Kidney (tissue), 14 donors: ENCODE measurements around the gene TNFAIP8. TPM values are rescaled to one million over a fixed set of nuclear protein-coding genes. Genes with fewer than 3 reads are reported as not detected.

ENCODE experiments used
- DNase-seq, 5 donors: peaks; one replicate each; pipeline ENCODE4 v3.0.0-alpha.2; 2013 to 2020
- FAIRE-seq: peaks from 2 replicates; lab custom pipeline; 2012; peaks lifted over from hg19 to GRCh38; lab: Jason Lieb, UNC
- H3K27ac ChIP-seq, 2 donors: one replicate each; pipeline ENCODE4 v1.7.0; 2013; ENCODE audit warnings: low read depth in 2 of 2, low read length in 2 of 2, inconsistent platforms in 1 of 2
- H3K27me3 ChIP-seq: one replicate; pipeline ENCODE4 v1.7.1; 2013; ENCODE audit warnings: low read length, inconsistent platforms; ENCODE audit not compliant: control insufficient read depth, insufficient read depth
- H3K36me3 ChIP-seq, 3 donors: one replicate each; pipeline versions ENCODE4 v1.7.0 to v1.7.1; 2013; ENCODE audit warnings: low read length in 3 of 3, control low read depth in 1 of 3, inconsistent platforms in 1 of 3; ENCODE audit not compliant: insufficient read depth in 3 of 3, control insufficient read depth in 2 of 3
- H3K4me1 ChIP-seq, 3 donors: one replicate each; pipeline versions ENCODE4 v1.7.0 to v1.7.1; 2013; ENCODE audit warnings: low read length in 3 of 3, inconsistent platforms in 1 of 3, low read depth in 1 of 3; ENCODE audit not compliant: control insufficient read depth in 2 of 3, insufficient read depth in 2 of 3
- H3K4me3 ChIP-seq, 3 donors: one replicate each; pipeline versions ENCODE4 v1.7.0 to v1.8.1; 2013; ENCODE audit warnings: low read length in 3 of 3, control low read depth in 1 of 3, inconsistent platforms in 1 of 3
- H3K9ac ChIP-seq, 3 donors: one replicate each; pipeline versions ENCODE4 v1.7.0 to v1.7.1; 2013; ENCODE audit warnings: low read length in 3 of 3, control low read depth in 1 of 3, inconsistent platforms in 1 of 3
- H3K9me3 ChIP-seq, 3 donors: one replicate each; pipeline versions ENCODE4 v1.7.0 to v1.7.1; 2013; ENCODE audit warnings: low read length in 3 of 3, control low read depth in 1 of 3, inconsistent platforms in 1 of 3; ENCODE audit not compliant: control insufficient read depth in 2 of 3, insufficient read depth in 1 of 3
- CTCF ChIP-seq: IDR thresholded peaks from 3 replicates; pipeline ENCODE4 v1.5.1; 2012; ENCODE audit warnings: mild to moderate bottlenecking, moderate library complexity, borderline replicate concordance; ENCODE audit not compliant: insufficient read depth; ENCODE audit errors: extremely low read depth
- intact Hi-C: fragments of 100-400 bp; cut with DNase I; formaldehyde crosslinking; loops from one replicate; pipeline ENCODE4 v1.11.1; 2022
- polyA plus RNA-seq: library from polyadenylated mRNA; stranded (reverse); fragments of 350-450 nt; fragmentation: Illumina TruSeq; extraction: RNeasy Lipid Tissue Mini Kit (QIAGEN cat#74804); gene quantifications from one replicate; pipeline ENCODE4 v1.2.3, GENCODE V29; 2014; ENCODE audit warnings: low read depth, low replicate concordance; ENCODE audit not compliant: insufficient read depth
- total RNA-seq: library from RNA; stranded (reverse); fragmentation: NEBNext Ultra II Directional; extraction: Animal tissue kit (Norgen Biotek cat#: 25700); gene quantifications from one replicate; pipeline ENCODE4 v1.2.1, GENCODE V29; 2021
- donor health status: control.
- donor health status: control.
- donor health status: control.
- donor health status: control.
- donor health status: control.
- donor health status: DM: yes; HTN: yes; CAD: no.
- donor health status: Normal renal cell carcinoma (clear cell type).

Gene TNFAIP8
- total and polyA plus RNA-seq, 2 donors from 2014 or later = 13.3 to 41.5 TPM

DNA sequence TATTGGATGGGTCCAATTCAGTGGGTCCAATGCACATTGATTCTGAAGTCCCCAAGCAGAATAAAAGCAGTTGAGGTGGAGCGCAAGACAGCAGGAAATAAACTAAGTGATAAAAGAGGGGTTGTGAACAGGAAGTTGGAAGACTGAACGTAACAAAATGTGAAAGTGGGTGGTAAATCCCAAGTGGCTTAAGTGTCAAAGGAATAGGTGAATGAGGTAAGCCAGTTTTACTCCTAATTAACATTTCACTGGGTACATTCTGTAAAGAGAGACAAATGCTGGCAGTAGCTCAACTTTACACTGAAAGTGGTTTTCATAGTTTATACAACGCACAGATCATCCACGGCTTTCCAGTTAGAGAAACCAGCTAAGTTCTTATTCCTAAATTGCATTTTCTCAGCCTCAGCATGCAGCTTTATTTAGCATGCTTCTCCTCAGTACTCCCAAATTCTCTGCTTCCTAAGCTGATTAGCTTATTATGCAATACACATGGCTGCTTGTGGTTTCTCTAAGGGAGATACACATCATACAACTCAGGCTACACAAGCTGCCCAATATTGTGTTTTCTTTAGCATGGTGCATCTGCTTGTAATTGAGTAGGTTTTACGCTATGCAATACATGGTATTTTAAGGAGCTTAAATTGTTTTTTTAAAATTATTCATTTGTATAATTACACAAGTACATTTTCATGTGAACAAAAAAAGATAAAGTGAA is 62.2 kb downstream of the TNFAIP8 start:
- Histone ChIP-seq H3K9ac (no peak overlapping the region), H3K27ac (peak overlapping the region in 1 of 2 donors; percentile 12), H3K9me3 (no peaks in the 10 kb centered on the region), H3K4me3 (no peak overlapping the region), H3K36me3 (no peaks in the 10 kb centered on the region), H3K27me3 (no peaks in the 10 kb centered on the region), H3K4me1 (peaks cover 0 to 2% (median 0%) of the 10 kb centered on the region in 3 donors)
- FAIRE-seq (no peak), DNase-seq (no peak)
- intact Hi-C loops = no loop called here
- no peak for TF ChIP-seq CTCF

GRCh38 chr5:119418606-119419100 is 62.8 kb downstream of the TNFAIP8 start:
- Histone ChIP-seq H3K27ac (no peak overlapping the region), H3K9me3 (no peaks in the 10 kb centered on the region), H3K36me3 (no peaks in the 10 kb centered on the region), H3K27me3 (no peaks in the 10 kb centered on the region), H3K4me3 (no peak overlapping the region), H3K9ac (no peak overlapping the region), H3K4me1 (peaks cover 0 to 2% (median 0%) of the 10 kb centered on the region in 3 donors)
- no peak for TF ChIP-seq CTCF
- FAIRE-seq (no peak), DNase-seq (no peak)
- intact Hi-C loops = no loop called here

GRCh38 chr5:119420169-119420568 is 64.3 kb downstream of the TNFAIP8 start:
- no peak overlapping the region for H3K4me3 ChIP-seq
- H3K4me1 ChIP-seq = peaks cover 0 to 2% (median 0%) of the 10 kb centered on the region in 3 donors
- no peaks in the 10 kb centered on the region for H3K27me3 ChIP-seq
- intact Hi-C loops = no loop called here
- FAIRE-seq (no peak), DNase-seq (no peak)
- H3K27ac ChIP-seq = no peak overlapping the region
- H3K36me3 ChIP-seq = no peaks in the 10 kb centered on the region
- H3K9ac ChIP-seq = no peak overlapping the region
- H3K9me3 ChIP-seq = no peaks in the 10 kb centered on the region
- no peak for TF ChIP-seq CTCF

- Histone ChIP-seq H3K9me3 (no peaks in the 10 kb centered on the region), H3K36me3 (no peaks in the 10 kb centered on the region), H3K9ac (no peak overlapping the region), H3K27me3 (no peaks in the 10 kb centered on the region), H3K27ac (no peak overlapping the region), H3K4me3 (no peak overlapping the region), H3K4me1 (no peaks in the 10 kb centered on the region)
- intact Hi-C loops = no loop called here
- TF ChIP-seq CTCF = no peak
- FAIRE-seq = no peak
- DNase-seq = no peak
Measured at GRCh38 chr5:119426057-119426456, 70.2 kb downstream of the TNFAIP8 start.
